GM12892 (cell line): ENCODE results near the gene OSBPL3.

Experiments
- DNase-seq: peaks from one replicate; pipeline ENCODE4 v3.0.0; 2011; ENCODE audit not compliant: insufficient read length
- FAIRE-seq: peaks from 2 replicates; lab custom pipeline; 2011; peaks lifted over from hg19 to GRCh38; lab: Jason Lieb, UNC
- POLR2A ChIP-seq: IDR thresholded peaks from 2 replicates; pipeline ENCODE4 v1.6.1; 2011; ENCODE audit warnings: low read depth, low read length, control low read depth
- POLR2AphosphoS5 ChIP-seq: IDR thresholded peaks from 2 replicates; pipeline ENCODE4 v1.6.1; 2011; ENCODE audit warnings: low read depth, low read length, control low read depth
- TAF1 ChIP-seq: IDR thresholded peaks from 2 replicates; pipeline ENCODE4 v1.6.1; 2011; ENCODE audit warnings: low read depth, mild to moderate bottlenecking, control low read depth, low read length, borderline replicate concordance

OSBPL3 gene

GRCh38 chr7:24975644-24976260 lies 4.2 kb downstream of the OSBPL3 start:
- no peak for TF ChIP-seq POLR2AphosphoS5
- no peak for TF ChIP-seq TAF1
- no peak for TF ChIP-seq POLR2A
- FAIRE-seq: no peak
- DNase-seq: no peak

GRCh38 chr7:24975172-24975571 lies 4.8 kb downstream of the OSBPL3 start:
- FAIRE-seq (no peak), DNase-seq (no peak)
- TF ChIP-seq POLR2A (no peak), POLR2AphosphoS5 (no peak), TAF1 (no peak)

GRCh38 chr7:24974026-24974832 lies 5.7 kb downstream of the OSBPL3 start:
- DNase-seq (no peak), FAIRE-seq (no peak)
- TF ChIP-seq POLR2AphosphoS5 (no peak), POLR2A (no peak), TAF1 (no peak)

- FAIRE-seq (no peak), DNase-seq (no peak)
- no peak for TF ChIP-seq POLR2A
- no peak for TF ChIP-seq TAF1
- TF ChIP-seq POLR2AphosphoS5: no peak
Measured at GRCh38 chr7:24972991-24973390, 7.0 kb downstream of the OSBPL3 start.

- FAIRE-seq: no peak
- no peak for TF ChIP-seq POLR2AphosphoS5
- TF ChIP-seq TAF1: no peak
- no peak for TF ChIP-seq POLR2A
- DNase-seq: no peak
Measured at GRCh38 chr7:24972166-24972477, 7.9 kb downstream of the OSBPL3 start.

- DNase-seq: no peak
- peak; percentile 14 for FAIRE-seq
- no peak for TF ChIP-seq TAF1
- no peak for TF ChIP-seq POLR2AphosphoS5
- TF ChIP-seq POLR2A: no peak
Measured at GRCh38 chr7:24971333-24972165, 8.4 kb downstream of the OSBPL3 start.

GRCh38 chr7:24970676-24971075 lies 9.3 kb downstream of the OSBPL3 start:
- TF ChIP-seq TAF1 (no peak), POLR2AphosphoS5 (no peak), POLR2A (no peak)
- FAIRE-seq (no peak), DNase-seq (no peak)

GRCh38 chr7:24968165-24968564 lies 11.8 kb downstream of the OSBPL3 start:
- FAIRE-seq (no peak), DNase-seq (no peak)
- TF ChIP-seq POLR2A: no peak
- no peak for TF ChIP-seq POLR2AphosphoS5
- TF ChIP-seq TAF1: no peak

- no peak for FAIRE-seq
- no peak for DNase-seq
- TF ChIP-seq TAF1 (no peak), POLR2AphosphoS5 (no peak), POLR2A (no peak)
Measured at GRCh38 chr7:24967696-24968095, 12.3 kb downstream of the OSBPL3 start.

- TF ChIP-seq POLR2A: no peak
- no peak for TF ChIP-seq TAF1
- no peak for TF ChIP-seq POLR2AphosphoS5
- DNase-seq (no peak), FAIRE-seq (no peak)
Measured at GRCh38 chr7:24966802-24967201, 13.2 kb downstream of the OSBPL3 start.
